Peyer's patch (tissue), 4 donors: Measurements from ENCODE around the gene TGDS.

ENCODE experiments used
- POLR2A ChIP-seq, 2 donors: fragments of 450-650 bp; IDR thresholded peaks; one replicate each; pipeline ENCODE4 v1.5.1; 2017; ENCODE audit warnings: antibody characterized with exemption in 2 of 2, mild to moderate bottlenecking in 2 of 2, moderate library complexity in 2 of 2
- TF ChIP-seq, protein P1 (sequence below), 6 experiments: fragments of 450-650 bp in 4 of 6; fragments of 200-600 bp in 2 of 6; sonication (generic) in 1 of 6; IDR thresholded peaks; one replicate each; pipeline ENCODE4 v1.5.1; 2017 to 2019; ENCODE audit warnings: antibody characterized with exemption in 6 of 6, mild to moderate bottlenecking in 3 of 6, moderate library complexity in 1 of 6

DNA sequence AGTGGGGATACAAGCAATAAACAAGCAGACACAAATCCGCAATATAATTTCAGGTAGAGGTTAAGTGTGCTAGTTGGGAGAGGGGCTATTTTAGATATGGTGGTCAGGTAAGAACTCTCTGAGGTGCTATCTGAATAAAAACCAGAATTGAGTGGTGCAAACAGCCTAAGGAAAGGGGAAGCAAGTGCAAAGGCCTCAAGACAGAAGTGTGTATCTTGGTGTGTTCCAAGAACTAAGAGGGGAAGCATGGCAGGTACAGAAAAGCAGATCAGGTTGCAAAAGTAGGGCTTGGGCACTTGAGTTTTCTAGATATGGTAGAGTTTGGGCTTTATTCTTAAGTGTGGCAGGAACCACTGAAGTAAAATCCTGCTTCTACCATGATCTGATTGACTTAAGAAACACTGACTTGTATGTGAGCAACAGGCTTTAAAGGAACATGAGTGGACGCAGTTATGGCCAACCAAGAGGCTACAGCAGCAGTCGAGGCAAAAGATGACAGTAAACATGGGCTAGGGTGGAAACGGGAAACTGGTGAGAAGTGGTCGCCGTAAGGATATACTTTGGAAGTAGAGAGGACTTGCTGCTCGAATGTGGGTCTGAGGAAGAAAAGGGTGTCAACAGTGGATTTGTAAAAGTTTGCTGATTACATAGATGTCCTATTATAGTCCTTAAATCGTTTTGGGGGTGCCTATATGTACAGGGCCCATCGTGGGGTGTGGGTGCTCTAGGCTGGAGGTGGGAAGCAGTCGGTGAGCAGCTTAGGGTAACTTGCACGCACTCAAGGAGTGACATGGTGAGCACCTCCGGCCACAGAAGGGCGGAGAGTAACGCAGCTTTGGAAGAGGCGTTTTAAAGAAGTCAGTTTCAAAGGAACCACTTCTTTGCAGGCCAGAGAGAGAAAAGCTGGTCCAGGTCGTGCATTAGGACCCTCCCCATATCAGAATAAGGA lies 677 bp downstream of the TGDS start:
- TF ChIP-seq, protein P1, sequence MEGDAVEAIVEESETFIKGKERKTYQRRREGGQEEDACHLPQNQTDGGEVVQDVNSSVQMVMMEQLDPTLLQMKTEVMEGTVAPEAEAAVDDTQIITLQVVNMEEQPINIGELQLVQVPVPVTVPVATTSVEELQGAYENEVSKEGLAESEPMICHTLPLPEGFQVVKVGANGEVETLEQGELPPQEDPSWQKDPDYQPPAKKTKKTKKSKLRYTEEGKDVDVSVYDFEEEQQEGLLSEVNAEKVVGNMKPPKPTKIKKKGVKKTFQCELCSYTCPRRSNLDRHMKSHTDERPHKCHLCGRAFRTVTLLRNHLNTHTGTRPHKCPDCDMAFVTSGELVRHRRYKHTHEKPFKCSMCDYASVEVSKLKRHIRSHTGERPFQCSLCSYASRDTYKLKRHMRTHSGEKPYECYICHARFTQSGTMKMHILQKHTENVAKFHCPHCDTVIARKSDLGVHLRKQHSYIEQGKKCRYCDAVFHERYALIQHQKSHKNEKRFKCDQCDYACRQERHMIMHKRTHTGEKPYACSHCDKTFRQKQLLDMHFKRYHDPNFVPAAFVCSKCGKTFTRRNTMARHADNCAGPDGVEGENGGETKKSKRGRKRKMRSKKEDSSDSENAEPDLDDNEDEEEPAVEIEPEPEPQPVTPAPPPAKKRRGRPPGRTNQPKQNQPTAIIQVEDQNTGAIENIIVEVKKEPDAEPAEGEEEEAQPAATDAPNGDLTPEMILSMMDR (IDR thresholded peaks at IDR 0.05): no peak
- TF ChIP-seq POLR2A (IDR thresholded peaks at IDR 0.05): no peak
